IMR-90 (cell line): Measurements from ENCODE around the gene ATF4.

ENCODE experiments used
- BHLHE40 ChIP-seq: fragments of 150-350 bp; IDR thresholded peaks from 2 replicates; pipeline ENCODE4 v1.6.1; 2016; ENCODE audit warnings: mild to moderate bottlenecking, low read depth, low read length
- CEBPB ChIP-seq: IDR thresholded peaks from 2 replicates; pipeline ENCODE4 v1.6.1; 2012; ENCODE audit warnings: low read depth, low read length, improper control_type of control experiment
- FOS ChIP-seq: fragments of 150-350 bp; IDR thresholded peaks from 2 replicates; pipeline ENCODE4 v1.6.1; 2016; ENCODE audit warnings: low read depth, low read length
- MAZ ChIP-seq: IDR thresholded peaks from 2 replicates; pipeline ENCODE4 v1.6.1; 2012; ENCODE audit warnings: low read depth, mild to moderate bottlenecking, low read length, improper control_type of control experiment, moderate library complexity, borderline replicate concordance
- MXI1 ChIP-seq: IDR thresholded peaks from 2 replicates; pipeline ENCODE4 v1.6.1; 2012; ENCODE audit warnings: low read depth, mild to moderate bottlenecking, low read length, moderate library complexity, borderline replicate concordance
- NFE2L2 ChIP-seq: fragments of 150-350 bp; IDR thresholded peaks from 2 replicates; pipeline ENCODE4 v1.6.1; 2016; ENCODE audit warnings: low read depth, mild to moderate bottlenecking, low read length
- POLR2A ChIP-seq: IDR thresholded peaks from 2 replicates; pipeline ENCODE4 v1.6.1; 2012; ENCODE audit warnings: mild to moderate bottlenecking, low read depth, low read length
- RAD21 ChIP-seq: IDR thresholded peaks from 2 replicates; pipeline ENCODE4 v1.6.1; 2012; ENCODE audit warnings: low read length, improper control_type of control experiment
- RCOR1 ChIP-seq: IDR thresholded peaks from 2 replicates; pipeline ENCODE4 v1.6.1; 2012; ENCODE audit warnings: mild to moderate bottlenecking, low read length, improper control_type of control experiment; ENCODE audit not compliant: insufficient replicate concordance
- RFX5 ChIP-seq: IDR thresholded peaks from 2 replicates; pipeline ENCODE4 v1.8.0; 2012; ENCODE audit warnings: low read depth, mild to moderate bottlenecking, low read length, moderate library complexity
- SMC3 ChIP-seq: fragments of 150-350 bp; IDR thresholded peaks from 2 replicates; pipeline ENCODE4 v1.6.1; 2016; ENCODE audit warnings: low read depth, mild to moderate bottlenecking, antibody characterized with exemption, low read length, moderate library complexity
- USF2 ChIP-seq: fragments of 150-350 bp; IDR thresholded peaks from 2 replicates; pipeline ENCODE4 v1.6.1; 2017; ENCODE audit warnings: mild to moderate bottlenecking, antibody characterized with exemption, low read length, low read depth
- TF ChIP-seq, protein P1 (sequence below): conservative IDR thresholded peaks from 2 replicates; pipeline ENCODE4 v1.5.1; 2012; ENCODE audit warnings: mild to moderate bottlenecking, low read depth, low read length, improper control_type of control experiment

GRCh38 chr22:39489094-39490068 lies 31.0 kb upstream of the ATF4 start:
- TF ChIP-seq FOS, result no peak
- TF ChIP-seq, protein P1, sequence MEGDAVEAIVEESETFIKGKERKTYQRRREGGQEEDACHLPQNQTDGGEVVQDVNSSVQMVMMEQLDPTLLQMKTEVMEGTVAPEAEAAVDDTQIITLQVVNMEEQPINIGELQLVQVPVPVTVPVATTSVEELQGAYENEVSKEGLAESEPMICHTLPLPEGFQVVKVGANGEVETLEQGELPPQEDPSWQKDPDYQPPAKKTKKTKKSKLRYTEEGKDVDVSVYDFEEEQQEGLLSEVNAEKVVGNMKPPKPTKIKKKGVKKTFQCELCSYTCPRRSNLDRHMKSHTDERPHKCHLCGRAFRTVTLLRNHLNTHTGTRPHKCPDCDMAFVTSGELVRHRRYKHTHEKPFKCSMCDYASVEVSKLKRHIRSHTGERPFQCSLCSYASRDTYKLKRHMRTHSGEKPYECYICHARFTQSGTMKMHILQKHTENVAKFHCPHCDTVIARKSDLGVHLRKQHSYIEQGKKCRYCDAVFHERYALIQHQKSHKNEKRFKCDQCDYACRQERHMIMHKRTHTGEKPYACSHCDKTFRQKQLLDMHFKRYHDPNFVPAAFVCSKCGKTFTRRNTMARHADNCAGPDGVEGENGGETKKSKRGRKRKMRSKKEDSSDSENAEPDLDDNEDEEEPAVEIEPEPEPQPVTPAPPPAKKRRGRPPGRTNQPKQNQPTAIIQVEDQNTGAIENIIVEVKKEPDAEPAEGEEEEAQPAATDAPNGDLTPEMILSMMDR, result no peak
- no peak for TF ChIP-seq MAZ
- TF ChIP-seq CEBPB, result no peak
- no peak for TF ChIP-seq RAD21
- no peak for TF ChIP-seq BHLHE40
- no peak for TF ChIP-seq POLR2A
- no peak for TF ChIP-seq RFX5
- no peak for TF ChIP-seq RCOR1
- TF ChIP-seq USF2, result no peak
- no peak for TF ChIP-seq MXI1
- TF ChIP-seq SMC3, result no peak
- TF ChIP-seq NFE2L2, result no peak
